Upper lobe of right lung (tissue), 1 donor: ENCODE data around the gene ATAD3C. TPM values are rescaled to one million over a fixed set of nuclear protein-coding genes. Genes with fewer than 3 reads are reported as not detected.
"Not testable (repeated sequence)": the region's sequence is repeated elsewhere in the genome, so short reads cannot be mapped to it uniquely, and the experiment has no call there.

ENCODE experiments used
- ATAC-seq: fragments of 200-7000 bp; cut with Tn5 transposase; one replicate; pipeline ENCODE4 v1.9.1; 2020; ENCODE audit warnings: mild to moderate bottlenecking, moderate library complexity
- DNase-seq: peaks from one replicate; pipeline ENCODE4 v3.0.0-alpha.2; 2020
- H3K27ac ChIP-seq: fragments of 200-600 bp; one replicate; pipeline ENCODE4 v1.8.0; 2022
- H3K27me3 ChIP-seq: fragments of 200-600 bp; one replicate; pipeline ENCODE4 v1.8.0; 2022; ENCODE audit warnings: mild to moderate bottlenecking
- H3K36me3 ChIP-seq: fragments of 200-600 bp; one replicate; pipeline ENCODE4 v1.8.0; 2022
- H3K4me1 ChIP-seq: fragments of 200-600 bp; one replicate; pipeline ENCODE4 v1.8.0; 2022
- H3K4me3 ChIP-seq: fragments of 200-600 bp; one replicate; pipeline ENCODE4 v1.8.0; 2022; ENCODE audit warnings: mild to moderate bottlenecking
- H3K9me3 ChIP-seq: fragments of 200-600 bp; one replicate; pipeline ENCODE4 v1.8.0; 2022
- intact Hi-C: fragments of 100-400 bp; cut with DNase I; formaldehyde crosslinking; loops from one replicate; pipeline ENCODE4 v1.11.0; 2022
- total RNA-seq: library from RNA; stranded (reverse); fragmentation: NEBNext Ultra II Directional; extraction: Animal tissue kit (Norgen Biotek cat#: 25700); gene quantifications from one replicate; pipeline ENCODE4 v1.2.1, GENCODE V29; 2021
- TF ChIP-seq, protein P1 (sequence below): fragments of 200-600 bp; IDR thresholded peaks from one replicate; pipeline ENCODE4 v1.8.0; 2022; ENCODE audit warnings: antibody characterized with exemption
- donor health status: DM: no; HTN: yes; CAD: no; lungs with severe emphysema.

The ATAD3C gene
- total RNA-seq, 1 donor from 2014 or later = 10.4 TPM

GRCh38 chr1:1482856-1483255 is 33.4 kb downstream of the ATAD3C start:
- H3K27me3 ChIP-seq = no peaks in the 10 kb centered on the region
- intact Hi-C loops = no loop called here
- ATAC-seq (no peak), DNase-seq (no peak)
- TF ChIP-seq, protein P1, sequence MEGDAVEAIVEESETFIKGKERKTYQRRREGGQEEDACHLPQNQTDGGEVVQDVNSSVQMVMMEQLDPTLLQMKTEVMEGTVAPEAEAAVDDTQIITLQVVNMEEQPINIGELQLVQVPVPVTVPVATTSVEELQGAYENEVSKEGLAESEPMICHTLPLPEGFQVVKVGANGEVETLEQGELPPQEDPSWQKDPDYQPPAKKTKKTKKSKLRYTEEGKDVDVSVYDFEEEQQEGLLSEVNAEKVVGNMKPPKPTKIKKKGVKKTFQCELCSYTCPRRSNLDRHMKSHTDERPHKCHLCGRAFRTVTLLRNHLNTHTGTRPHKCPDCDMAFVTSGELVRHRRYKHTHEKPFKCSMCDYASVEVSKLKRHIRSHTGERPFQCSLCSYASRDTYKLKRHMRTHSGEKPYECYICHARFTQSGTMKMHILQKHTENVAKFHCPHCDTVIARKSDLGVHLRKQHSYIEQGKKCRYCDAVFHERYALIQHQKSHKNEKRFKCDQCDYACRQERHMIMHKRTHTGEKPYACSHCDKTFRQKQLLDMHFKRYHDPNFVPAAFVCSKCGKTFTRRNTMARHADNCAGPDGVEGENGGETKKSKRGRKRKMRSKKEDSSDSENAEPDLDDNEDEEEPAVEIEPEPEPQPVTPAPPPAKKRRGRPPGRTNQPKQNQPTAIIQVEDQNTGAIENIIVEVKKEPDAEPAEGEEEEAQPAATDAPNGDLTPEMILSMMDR = no peak
- H3K4me3 ChIP-seq = no peak overlapping the region
- peaks cover 35% of the 10 kb centered on the region for H3K36me3 ChIP-seq
- no peaks in the 10 kb centered on the region for H3K4me1 ChIP-seq
- no peaks in the 10 kb centered on the region for H3K9me3 ChIP-seq
- no peak overlapping the region for H3K27ac ChIP-seq

DNA sequence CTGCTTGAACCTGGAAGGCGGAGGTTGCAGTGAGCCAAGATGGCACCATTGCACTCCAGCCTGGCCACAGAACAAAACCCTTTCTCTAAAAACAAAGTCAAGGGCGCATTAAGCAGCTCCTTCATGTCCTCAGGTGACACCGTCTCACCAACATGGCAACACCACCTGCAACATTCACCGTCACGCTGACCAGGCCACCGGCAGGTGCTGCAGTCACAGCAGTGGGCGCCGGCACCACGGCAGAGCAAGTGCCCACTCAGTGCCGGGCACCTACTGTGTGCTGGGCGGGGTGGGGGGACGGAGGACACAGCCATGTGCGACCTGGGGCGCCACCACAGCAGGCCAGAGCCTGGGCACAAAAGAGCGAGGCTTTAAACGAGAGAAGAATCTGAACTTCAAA is 34.2 kb downstream of the ATAD3C start:
- Histone ChIP-seq H3K4me1 (no peaks in the 10 kb centered on the region), H3K27ac (no peak overlapping the region), H3K4me3 (no peak overlapping the region), H3K9me3 (no peaks in the 10 kb centered on the region), H3K36me3 (peaks cover 37% of the 10 kb centered on the region), H3K27me3 (no peaks in the 10 kb centered on the region)
- DNase-seq (no peak), ATAC-seq (no peak)
- TF ChIP-seq, protein P1 = no peak
- intact Hi-C loops = no loop called here

- ATAC-seq, H3K27ac ChIP-seq, DNase-seq, intact Hi-C loops, H3K27me3 ChIP-seq, H3K9me3 ChIP-seq, H3K4me3 ChIP-seq, H3K4me1 ChIP-seq: not testable (repeated sequence)
- peaks cover 47% of the 10 kb centered on the region for H3K36me3 ChIP-seq
These were observed 35.7 kb downstream of the ATAD3C start for GRCh38 chr1:1484976-1485750.

DNA sequence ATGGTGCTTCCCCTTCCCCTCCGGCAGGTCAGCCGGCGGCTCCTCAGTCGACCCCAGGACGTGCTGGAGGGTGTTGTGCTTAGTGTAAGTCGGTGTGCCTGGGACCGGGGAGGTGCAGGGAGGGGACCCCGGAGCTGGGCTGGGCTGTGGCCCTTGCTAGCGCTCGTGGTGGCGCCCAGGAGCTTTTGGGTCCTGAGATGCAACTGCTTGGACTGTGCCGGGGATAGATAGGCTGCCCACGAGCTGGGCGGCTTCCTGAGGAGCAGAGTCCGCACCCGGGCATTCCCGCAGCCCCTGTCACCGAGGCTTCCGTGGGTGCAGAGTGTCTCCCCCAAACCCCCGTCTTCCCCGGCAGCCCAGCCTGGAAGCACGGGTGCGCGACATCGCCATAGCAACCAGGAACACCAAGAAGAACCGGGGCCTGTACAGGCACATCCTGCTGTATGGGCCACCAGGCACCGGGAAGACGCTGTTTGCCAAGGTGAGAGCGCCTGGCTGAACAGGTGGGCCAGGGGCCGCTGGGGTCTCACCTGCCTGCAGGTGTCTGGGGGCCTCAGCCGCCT is 36.3 kb downstream of the ATAD3C start:
- H3K27me3 ChIP-seq, ATAC-seq, H3K4me3 ChIP-seq, H3K27ac ChIP-seq, intact Hi-C loops, H3K9me3 ChIP-seq, H3K4me1 ChIP-seq, DNase-seq: not testable (repeated sequence)
- peaks cover 53% of the 10 kb centered on the region for H3K36me3 ChIP-seq

DNA sequence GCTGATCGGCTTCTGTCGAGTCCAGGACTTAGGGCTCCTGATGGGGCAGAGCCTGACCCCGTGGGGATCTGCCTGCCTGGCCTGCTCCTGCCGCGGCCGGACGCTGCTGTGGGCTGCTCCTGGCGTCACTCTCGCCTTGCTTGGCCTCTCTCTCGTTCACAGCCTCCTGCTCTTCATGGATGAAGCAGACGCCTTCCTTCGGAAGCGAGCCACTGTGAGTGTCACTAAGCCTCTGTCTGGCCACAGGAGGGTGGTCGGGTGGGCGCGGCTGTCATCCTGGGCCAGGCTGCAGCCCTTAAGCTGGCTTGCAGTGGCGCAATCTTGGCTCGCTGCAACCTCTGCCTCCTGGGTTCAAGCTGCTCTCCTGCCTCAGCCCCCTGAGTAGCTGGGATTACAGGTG is 38.2 kb downstream of the ATAD3C start:
- TF ChIP-seq, protein P1 = no peak
- no peak overlapping the region for H3K4me3 ChIP-seq
- H3K27ac ChIP-seq = no peak overlapping the region
- no peaks in the 10 kb centered on the region for H3K27me3 ChIP-seq
- intact Hi-C loops = no loop called here
- H3K36me3 ChIP-seq = peaks cover 60% of the 10 kb centered on the region
- H3K4me1 ChIP-seq = no peaks in the 10 kb centered on the region
- DNase-seq = no peak
- H3K9me3 ChIP-seq = no peaks in the 10 kb centered on the region
- ATAC-seq = no peak

DNA sequence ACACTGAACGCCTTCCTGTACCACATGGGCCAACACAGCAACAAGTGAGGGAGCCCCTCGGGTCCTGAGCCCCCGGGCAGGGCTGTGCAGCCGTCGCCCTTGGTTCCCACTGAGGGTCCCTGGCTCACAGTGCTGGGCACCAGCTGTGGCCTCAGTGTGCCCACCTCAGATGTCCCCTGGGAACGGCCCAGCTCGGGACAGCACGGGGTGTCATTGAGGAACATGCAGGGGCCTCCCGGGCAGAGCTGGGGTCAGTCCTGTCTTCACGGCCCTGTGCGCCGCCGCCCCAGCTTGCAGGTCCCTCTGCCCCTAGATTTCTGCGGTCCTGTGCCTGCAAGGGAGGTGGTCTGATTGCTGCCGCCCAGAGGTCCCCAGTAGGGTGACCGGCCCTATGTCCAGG is 39.7 kb downstream of the ATAD3C start:
- H3K4me1 ChIP-seq = no peaks in the 10 kb centered on the region
- H3K27me3 ChIP-seq = no peaks in the 10 kb centered on the region
- no peak overlapping the region for H3K27ac ChIP-seq
- TF ChIP-seq, protein P1 = no peak
- no peak overlapping the region for H3K4me3 ChIP-seq
- intact Hi-C loops = no loop called here
- ATAC-seq = no peak
- DNase-seq = no peak
- peaks cover 7% of the 10 kb centered on the region for H3K9me3 ChIP-seq
- H3K36me3 ChIP-seq = peaks cover 44% of the 10 kb centered on the region
